HS-5 (cell line): ENCODE data around the gene KBTBD4.
"Not testable (repeated sequence)": the region's sequence is repeated elsewhere in the genome, so short reads cannot be mapped to it uniquely, and the experiment has no call there.

ENCODE experiments used
- DNase-seq: peaks from one replicate; pipeline ENCODE4 v3.0.0-alpha.2; 2012; ENCODE audit warnings: low read depth

Gene KBTBD4

DNA sequence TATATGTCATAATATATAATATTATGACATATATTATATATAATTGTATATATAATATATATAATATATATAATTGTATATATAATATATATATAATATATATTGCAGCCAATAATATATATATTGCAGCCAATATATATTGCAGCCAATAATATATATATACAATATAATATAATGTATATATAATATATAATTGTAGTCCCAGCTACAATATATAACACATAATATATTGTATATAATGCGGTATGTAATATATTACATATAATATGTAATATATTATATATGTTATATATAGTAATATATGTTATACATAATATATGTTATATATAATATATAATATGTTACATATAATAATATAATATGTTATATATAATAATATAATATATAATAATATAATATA is 20.1 kb downstream of the KBTBD4 start:
- no peak for DNase-seq

DNA sequence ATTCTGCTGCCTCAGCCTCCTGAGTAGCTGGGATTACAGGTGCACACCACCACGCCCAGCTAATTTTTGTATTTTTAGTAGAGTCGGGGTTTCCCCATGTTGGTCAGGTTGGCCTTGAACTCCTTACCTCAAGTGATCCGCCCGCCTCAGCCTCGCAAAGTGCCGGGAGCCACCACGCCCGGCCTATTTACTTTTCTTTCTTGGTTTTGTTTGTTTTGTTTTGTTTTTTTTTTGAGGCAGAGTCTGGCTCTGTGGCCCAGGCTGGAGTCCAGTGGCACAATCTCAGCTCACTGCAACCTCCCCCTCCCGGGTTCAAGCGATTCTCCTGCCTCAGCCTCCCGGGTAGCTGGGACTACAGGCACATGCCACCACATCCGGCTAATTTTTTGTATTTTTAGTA is 21.8 kb downstream of the KBTBD4 start:
- not testable (repeated sequence) for DNase-seq

DNA sequence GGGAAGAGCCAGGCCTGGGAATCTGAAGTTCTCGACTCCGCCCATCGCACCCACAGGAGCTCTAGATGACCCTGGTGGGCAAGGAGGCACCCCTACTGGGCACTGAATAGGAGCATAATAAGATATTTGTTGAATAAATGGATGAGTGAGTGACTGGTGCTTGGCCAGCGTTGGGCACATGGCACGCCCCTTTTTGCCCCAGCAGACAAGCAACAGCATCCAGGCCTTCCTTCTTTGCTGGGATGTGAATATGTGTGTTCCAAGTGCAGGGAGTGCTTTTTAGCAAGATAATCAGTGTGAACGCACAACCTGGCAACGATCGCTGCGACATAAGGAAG is 25.4 kb downstream of the KBTBD4 start:
- no peak for DNase-seq

DNA sequence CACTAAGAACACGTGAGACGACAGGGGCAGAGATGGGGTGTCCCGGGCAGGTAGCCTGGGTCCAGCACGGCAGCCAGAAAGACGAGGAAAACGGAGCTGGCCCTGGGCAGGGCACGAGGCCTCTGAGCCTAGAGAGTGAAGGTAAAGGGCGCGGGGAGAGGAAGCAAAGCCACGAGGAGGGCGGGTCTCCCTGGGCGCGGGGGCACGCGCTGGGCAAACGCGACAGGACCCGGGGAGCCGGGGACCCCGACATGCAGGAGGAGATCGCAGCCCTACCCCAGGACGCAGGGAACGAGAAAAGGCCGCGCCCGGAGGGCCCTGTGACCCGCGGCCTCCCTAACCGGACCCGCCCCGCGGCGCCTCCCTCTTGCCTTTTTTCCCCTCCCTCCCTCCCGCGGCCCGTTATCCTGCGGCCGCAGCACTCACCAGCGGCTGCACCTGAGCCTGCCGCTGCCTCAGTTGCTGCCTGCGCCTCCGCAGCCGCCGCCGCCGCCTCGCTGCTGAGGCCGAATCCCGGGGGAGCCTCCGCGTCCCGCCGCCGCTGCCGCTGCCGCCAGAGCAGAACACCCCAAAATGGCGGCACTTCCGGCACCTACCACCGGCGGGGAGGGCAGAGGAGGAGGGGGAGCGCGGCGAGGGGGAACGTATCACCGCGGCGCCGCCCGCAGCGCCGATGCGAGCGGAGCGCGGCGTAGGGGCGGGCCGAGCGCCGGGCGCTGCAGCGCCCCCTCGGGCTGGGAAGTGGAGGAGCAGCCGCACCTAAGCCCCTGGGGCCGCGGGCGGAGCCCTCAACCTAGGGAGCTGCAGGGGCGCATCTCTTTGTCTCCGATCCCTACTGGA is 26.0 kb downstream of the KBTBD4 start, which contains the start of gene CELF1:
CELF1 (minus strand) TSS at position 567 of the 840 bp plus-strand sequence. CDS start 53,609 bp downstream, outside the sequence.
- no peak for DNase-seq

DNA sequence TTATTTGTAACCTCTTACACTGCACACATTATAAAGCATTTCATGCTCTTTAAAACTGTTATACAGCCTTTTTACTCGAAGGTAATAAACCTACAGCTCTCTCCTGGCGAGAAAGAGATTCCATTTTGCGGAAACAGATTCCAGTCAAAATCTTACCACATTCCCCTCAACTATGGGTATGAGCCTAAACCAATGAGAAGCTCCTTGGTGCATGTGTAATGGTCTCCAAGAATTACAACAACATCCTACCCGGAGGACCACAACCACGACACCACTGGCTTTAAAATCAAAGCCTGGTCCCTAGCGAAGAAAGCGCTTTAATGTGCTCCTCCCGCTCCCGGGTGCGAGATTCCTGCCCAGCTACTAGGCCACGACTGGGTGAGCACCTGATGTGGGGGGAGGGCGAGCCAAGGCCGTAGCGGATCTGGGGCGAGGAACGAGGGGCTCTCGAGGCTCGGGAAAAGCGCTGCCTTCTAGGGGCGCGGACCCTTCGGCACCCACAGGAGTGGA is 26.7 kb downstream of the KBTBD4 start:
- no peak for DNase-seq

DNA sequence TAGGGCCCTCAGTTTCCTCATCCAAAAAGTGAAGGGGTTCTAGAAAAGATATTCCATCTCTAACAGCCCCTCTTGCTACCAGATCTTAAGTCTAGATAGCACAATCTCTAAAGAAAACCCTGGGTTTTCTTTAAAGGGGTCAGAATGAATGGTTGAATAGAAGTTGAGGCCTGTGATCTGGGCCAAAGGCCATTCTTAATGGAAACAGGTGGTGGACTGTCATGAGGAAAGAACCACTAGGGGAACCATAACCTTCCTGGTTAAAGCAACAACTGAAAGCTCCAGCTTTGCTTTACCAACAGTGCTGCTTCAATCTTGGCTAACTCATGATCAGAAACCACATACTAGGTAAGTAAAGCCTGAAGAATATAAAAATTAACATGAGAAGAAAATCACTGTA is 27.7 kb downstream of the KBTBD4 start:
- no peak for DNase-seq

DNA sequence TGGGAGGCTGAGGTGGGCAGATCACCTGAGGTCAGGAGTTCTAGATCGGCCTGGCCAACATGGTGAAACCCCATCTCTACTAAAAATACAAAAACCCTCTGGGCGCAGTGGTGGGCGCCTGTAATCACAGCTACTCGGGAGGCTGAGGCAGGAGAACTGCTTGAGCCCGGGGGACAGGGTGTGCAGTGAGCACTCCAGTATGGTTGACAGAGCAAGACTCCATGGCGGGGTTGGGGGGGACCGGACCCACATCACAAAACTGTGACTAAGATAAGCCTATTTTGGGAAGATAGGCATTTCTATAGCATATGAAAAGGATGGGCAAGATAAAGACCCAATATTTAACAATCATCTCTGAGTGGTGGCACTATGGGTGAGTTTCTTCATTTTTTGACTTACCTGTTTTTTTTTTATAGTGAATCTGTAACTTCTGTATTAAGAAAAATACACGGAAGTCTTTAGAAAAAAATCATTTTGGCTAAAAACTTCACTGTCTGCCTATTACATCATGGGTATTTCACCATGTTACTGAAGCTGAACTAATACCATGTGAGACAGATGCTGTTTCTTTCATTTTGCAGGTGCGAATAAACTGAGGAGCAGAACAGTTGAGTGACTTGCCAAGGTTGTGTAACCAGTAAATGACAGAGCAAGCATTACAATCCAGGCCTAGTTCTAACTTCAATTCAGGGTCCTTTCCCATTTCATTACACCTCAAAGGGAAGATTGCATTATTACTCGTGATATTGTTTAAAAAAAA is 28.3 kb downstream of the KBTBD4 start:
- DNase-seq = no peak

DNA sequence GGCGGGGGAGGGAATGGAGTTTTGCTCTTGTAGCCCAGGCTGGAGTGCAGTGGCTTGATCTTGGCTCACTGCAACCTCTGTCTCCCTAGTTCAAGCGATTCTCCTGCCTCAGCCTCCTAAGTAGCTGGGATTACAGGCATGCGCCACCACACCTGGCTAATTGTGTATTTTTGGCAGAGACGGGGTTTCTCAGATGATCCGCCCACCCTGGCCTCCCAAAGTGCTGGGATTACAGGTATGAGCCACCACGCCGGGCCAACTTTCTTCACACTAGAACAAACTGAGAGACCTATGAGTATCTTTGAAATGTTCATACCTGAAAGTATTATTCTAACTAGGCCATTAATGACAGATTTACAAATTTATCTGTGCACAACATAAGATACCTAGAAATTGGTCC is 32.5 kb downstream of the KBTBD4 start:
- not testable (repeated sequence) for DNase-seq

DNA sequence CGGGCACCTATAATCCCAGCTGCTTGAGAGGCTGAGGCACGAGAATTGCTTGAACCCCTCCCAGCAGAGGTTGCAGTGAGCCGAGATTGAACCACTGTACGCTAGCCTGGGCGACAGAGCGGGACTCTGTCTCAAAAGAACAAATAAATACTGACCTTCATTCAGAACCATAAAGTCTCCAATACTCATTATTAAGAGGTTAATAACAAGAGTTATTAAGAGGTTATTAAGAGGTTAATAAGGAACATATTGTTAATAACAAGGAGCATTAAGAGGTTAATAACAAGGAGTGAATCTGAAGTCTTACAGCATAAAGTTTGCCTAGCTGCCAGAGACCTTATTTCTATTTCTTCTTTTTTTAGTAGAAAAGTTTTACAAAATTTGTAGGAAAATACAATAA is 33.5 kb downstream of the KBTBD4 start:
- DNase-seq = no peak

DNA sequence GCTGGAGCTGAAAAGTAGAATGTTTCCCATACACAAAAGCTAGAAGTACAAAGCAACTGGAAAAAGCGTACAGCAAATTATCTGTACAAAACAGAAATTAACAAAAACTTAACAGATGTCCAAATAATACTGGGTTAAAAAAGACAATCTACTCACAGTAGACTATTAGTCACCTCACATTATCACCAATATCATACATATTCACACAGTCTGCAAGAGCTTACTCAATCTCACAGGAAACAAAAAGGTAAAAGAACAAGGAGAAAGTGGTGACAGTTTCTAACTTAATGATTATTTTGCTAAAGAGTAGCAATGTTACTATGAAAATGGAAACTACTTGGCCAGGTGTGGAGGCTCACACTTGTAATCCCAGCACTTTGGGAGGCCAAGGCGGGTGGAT is 37.7 kb downstream of the KBTBD4 start:
- no peak for DNase-seq

DNA sequence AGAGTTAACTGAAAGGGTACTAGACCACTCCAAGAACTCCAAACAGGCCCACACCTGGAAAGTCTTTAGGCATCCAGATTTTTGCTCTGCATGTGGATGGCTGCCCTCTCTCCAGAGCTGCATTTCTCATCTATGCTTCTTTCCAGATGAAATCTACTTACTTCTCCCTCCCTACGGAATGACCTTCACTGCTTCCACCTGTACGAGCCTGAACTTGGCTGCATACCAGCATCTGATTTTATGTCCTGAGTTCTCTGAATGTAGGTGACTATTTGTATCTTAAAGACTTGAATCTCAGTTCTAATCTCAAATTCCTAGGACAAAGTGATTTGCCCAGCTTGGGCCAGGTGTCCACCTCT is 39.1 kb downstream of the KBTBD4 start:
- DNase-seq = no peak

DNA sequence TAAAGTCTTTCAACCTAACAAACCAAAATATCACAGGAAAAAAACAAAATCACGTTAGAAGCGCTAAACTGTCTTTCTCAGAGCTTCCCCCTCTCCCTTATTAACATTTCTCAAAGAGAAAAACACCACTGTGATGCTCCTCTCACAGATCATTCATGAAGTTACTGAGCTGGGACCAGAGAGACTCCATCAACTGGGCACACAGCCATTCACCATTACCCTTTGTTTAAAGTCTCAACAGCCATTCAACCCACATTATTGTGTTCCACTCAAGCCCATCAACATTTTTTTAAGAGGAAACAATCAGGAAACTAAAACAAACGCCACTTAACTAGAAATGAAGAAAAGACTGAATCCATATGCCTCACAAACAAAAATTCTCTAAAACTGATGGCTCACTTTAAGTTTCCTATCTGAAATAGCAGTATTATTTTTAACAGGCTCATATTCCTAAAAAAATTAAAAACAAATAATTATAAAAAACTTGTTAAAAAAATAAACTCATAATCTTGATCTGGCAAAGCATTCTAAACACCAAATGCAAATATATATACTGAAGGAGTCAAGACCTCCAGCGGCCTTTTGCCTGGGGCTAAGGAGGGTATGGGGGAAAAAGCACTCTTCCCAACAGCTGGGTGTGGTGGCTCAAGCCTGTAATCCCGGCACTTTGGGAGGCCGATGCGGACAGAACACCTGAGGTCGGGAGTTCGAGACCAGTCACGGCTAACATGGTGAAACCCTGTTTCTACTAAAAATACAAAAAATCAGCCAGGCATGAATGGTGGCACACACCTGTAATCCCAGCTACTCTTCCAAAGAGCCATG is 39.8 kb downstream of the KBTBD4 start:
- no peak for DNase-seq

DNA sequence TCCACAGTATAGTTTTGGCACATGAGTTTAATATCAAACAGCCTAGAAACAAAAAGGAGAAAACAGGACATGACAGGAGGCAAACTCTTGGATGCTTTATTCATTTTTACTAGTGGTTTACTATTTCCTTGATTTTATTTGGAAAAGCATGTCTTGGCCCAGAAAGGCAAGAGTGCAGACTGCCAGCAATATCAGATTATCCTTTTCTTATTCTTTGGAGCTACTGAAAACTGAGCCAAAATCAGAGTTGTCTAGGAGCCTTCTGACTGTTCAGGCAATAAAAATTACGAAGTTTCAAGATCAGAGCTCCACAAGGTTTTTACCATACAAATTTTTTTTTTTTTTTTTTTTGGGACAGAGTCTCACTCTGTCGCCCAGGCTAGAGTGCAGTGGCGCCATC is 41.9 kb downstream of the KBTBD4 start:
- DNase-seq = no peak

DNA sequence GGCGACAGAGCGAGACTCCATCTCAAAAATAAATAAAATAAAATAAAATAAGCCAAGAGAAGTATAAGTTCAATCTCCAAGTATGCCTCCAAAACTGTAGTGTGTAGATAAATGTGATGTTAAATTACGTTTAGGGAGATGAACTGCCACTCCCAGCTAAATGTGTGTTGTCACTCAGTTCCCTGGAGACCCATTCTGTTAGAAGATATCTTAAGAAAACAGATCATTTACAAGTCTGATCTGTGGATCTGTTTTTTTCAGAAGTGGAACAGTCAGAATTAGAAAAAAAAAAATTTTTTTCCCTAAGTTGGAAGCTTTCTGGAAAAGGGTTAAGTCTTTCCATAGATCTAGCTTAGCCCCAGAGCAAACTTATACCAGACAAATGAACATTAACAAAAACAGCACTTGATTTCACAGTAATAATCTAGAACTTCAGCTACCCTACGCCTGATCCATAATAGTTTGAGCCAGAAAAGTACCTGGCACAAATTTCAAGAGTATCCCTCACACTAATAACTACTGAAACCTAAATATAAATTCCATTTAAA is 44.0 kb downstream of the KBTBD4 start:
- DNase-seq = no peak

DNA sequence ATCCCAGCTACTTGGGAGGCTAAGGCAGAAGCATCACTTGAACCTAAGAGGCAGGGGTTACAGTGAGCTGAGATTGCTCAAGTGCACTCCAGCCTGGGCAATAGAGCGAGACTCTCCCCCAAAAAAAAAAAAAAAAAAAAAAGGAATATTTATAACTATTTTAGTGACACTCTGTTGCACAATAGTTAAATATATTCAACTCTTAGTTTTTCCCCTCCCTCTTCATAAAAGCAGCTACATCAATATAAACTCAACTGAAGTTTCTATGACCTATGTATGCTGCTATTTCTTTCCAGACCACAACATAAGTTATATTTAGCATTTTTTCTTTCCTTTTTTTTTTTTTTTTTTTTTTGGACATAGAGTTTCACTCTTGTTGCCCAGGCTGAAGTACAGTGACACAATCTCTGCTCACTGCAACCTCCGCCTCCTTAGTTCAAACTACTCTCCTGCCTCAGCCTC is 45.0 kb downstream of the KBTBD4 start:
- no peak for DNase-seq

DNA sequence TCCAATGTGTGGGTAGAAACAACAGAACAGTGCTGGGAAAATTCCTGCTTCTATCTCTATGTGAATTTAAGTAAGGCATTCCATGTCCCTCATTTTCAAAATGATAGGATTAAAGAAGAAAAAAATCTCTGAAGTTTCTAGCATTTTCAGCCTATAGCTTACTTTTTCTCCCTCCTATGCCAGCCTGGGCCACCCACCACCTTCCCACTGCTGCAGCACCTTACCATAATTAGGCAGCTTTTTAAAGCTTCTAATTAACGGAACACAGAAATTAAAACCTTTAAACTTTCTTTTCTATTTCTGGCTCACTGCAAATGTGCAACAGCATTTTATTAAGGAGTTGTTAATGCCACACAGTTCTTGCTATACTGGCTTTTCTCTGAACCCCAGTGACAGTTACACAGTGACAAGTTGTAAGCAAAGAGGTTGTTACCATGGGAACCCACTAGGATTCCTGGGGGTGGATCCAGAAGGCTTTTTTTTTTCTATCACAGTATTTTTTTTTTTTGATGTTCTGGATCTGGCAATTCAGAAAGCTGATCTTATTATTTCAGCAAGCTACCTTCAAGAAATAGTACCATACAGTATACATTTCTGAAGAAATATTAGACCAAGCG is 46.1 kb downstream of the KBTBD4 start:
- no peak for DNase-seq

DNA sequence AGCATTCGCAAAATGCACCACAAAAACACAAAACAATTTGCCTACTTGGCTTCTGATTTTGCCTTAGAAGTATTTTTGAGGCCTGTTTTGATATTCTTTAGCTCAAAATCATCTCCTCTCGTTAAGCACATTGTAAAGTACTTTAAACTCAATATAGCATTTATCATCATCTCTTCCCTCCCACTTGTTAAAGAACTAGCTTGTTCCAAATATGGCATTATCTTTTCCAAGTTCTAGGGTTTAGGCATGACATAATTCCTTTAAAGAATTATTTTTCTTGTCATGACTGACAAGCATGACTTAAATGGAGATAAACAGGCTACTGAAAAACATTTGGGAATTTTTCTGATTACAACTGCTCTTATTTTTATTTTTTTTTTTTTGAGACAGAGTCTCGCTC is 47.1 kb downstream of the KBTBD4 start:
- no peak for DNase-seq

DNA sequence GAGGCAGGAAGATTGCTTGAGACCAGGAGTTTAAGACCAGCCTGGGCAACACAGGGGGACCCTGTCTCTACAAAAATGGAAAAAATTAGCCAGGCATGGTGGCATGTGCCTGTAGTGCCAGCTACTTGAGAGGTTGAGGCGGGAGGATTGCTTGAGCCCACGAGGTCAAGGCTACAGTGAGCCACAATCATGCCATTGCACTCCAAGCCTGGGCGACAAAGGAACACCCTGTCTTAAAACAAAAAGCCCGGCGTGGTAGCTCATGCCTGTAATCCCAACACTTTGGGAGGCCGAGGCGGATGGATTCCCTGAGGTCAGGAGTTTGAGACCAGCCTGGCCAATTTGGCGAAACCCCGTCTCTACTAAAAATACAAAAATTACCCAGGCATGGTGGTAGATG is 48.0 kb downstream of the KBTBD4 start:
- not testable (repeated sequence) for DNase-seq

DNA sequence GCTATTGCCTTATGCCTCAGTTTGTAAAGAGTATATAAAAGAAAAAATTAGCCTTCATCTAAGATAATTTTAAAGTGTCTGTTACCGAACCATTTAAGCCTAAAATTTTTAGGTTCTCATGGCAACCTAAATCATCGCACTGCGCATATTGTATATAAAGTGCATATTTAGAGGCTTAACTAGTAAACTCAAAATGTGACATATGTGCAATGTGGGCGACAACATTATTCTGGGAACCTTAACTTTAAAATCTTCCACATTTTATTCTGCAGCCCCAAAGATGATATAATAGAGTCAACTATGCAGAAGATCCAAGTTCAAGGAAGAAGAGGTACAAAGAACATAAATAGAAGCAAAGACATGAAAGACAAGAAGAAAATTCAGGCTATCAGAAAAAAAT is 48.8 kb downstream of the KBTBD4 start:
- DNase-seq = no peak

DNA sequence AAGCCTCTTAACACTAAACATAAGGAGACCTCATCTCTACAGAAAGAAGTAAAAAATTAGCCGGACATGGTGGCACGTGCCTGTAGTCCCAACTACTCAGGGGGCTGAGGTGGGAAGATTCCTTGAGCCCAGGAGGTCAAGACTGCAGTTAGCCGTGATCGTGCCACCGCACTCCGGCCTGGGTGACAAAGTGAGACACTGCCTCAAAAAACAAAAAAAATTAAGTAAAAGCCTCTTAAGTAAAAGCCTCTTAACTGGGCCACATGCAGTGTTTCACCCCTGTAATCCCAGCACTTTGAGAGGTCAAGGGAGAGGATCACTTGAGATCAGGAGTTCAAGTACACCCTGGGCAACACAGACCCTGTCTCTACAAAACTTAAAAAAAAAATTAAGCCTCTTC is 51.6 kb downstream of the KBTBD4 start:
- DNase-seq = no peak

DNA sequence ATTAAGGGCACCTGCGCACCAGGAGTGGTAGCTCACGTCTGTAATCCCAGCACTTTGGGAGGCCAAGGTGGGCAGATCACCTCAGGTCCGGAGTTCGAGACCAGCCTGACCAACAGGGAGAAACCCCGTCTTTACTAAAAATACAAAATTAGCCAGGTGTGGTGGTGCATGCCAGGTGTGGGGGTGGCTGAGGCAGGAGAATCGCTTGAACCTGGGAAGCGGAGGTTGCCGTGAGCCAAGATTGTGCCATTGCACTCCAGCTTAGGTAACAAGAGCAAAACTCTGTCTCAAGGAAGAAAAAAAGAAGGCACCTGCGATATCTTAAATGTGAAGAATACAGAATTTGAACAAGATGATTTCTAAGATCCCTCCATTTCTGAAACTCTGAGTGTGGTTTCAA is 52.7 kb downstream of the KBTBD4 start:
- not testable (repeated sequence) for DNase-seq
